ENCODE data around the gene HOXD4.

HOXD4 gene

GRCh38 chr2:176126929-176127773 lies 24.2 kb upstream of the HOXD4 start (continued):
- TF ChIP-seq INSM2 (tag by site-specific recombination; IDR thresholded peaks at IDR 0.05) (no peak), ZNF670 (tag by site-specific recombination; IDR thresholded peaks at IDR 0.05; ENCODE audit: low read depth) (no peak), SCRT2 (tag by site-specific recombination; IDR thresholded peaks at IDR 0.05) (peak; percentile 51), HOXC10 (CRISPR knock-in tag; IDR thresholded peaks at IDR 0.05) (no peak), YY1 (tag by site-specific recombination; IDR thresholded peaks at IDR 0.05) (no peak), KLF16 (tag by site-specific recombination; IDR thresholded peaks at IDR 0.05) (no peak), OSR2 (tag by site-specific recombination; IDR thresholded peaks at IDR 0.05) (peak; percentile 79), ZNF544 (tag by site-specific recombination; IDR thresholded peaks at IDR 0.05) (no peak), SCRT1 (tag by site-specific recombination; IDR thresholded peaks at IDR 0.05; ENCODE audit: borderline replicate concordance) (peak; percentile 65; the same call in 1 of the 2 replicates), ZNF660 (tag by site-specific recombination; IDR thresholded peaks at IDR 0.05) (peak; percentile 73; the same call in 1 of the 2 replicates), ZXDB (tag by site-specific recombination; IDR thresholded peaks at IDR 0.05) (0 out of 2 replicates have a peak, but pooled peaks have one; percentile 11), ZNF335 (tag by site-specific recombination; conservative IDR thresholded peaks at IDR 0.05) (no peak), SP3 (tag by site-specific recombination; IDR thresholded peaks at IDR 0.05) (no peak), SP2 (tag by site-specific recombination; IDR thresholded peaks at IDR 0.05) (no peak), CTCF (tag by site-specific recombination; IDR thresholded peaks at IDR 0.05) (peak; percentile 63), ZBTB8A (tag by site-specific recombination; IDR thresholded peaks at IDR 0.05) (peak; percentile 14; the same call in 1 of the 2 replicates), ZNF223 (tag by site-specific recombination; IDR thresholded peaks at IDR 0.05) (no peak), ZNF654 (tag by site-specific recombination; IDR thresholded peaks at IDR 0.05; ENCODE audit: low read depth) (peak; percentile 92), ZFP37 (tag by site-specific recombination; IDR thresholded peaks at IDR 0.05) (no peak), ZNF610 (tag by site-specific recombination; IDR thresholded peaks at IDR 0.05; ENCODE audit: borderline replicate concordance) (no peak), REST (tag by site-specific recombination; IDR thresholded peaks at IDR 0.05) (no peak), ZSCAN16 (tag by site-specific recombination; IDR thresholded peaks at IDR 0.05) (no peak)
